Neural cell (in vitro differentiated cells): ENCODE results near the gene DHX30. TPM values are rescaled to one million over a fixed set of nuclear protein-coding genes. Genes with fewer than 3 reads are reported as not detected.
"Not testable (repeated sequence)": the region's sequence is repeated elsewhere in the genome, so short reads cannot be mapped to it uniquely, and the experiment has no call there.

ENCODE experiments used
- H2AFZ ChIP-seq: fragments of 200-600, 300-800 bp; sonication (generic), shearing (Covaris generic); 2 replicates; pipeline ENCODE4 v1.6.0; 2014; ENCODE audit warnings: low read depth, mild to moderate bottlenecking, antibody characterized with exemption, low read length, moderate library complexity
- H3F3A ChIP-seq: fragments of 200-600 bp; shearing (Covaris generic); 2 replicates; pipeline ENCODE4 v1.6.1; 2016; ENCODE audit warnings: mild to moderate bottlenecking, moderate library complexity, mixed read lengths, antibody characterized with exemption, low read length; ENCODE audit not compliant: insufficient read depth, poor library complexity, severe bottlenecking
- H3K27ac ChIP-seq: fragments of 200-600, 300-800 bp; sonication (generic), shearing (Covaris generic); 2 replicates; pipeline ENCODE4 v1.5.1; 2014; ENCODE audit warnings: mild to moderate bottlenecking, low read length, moderate library complexity
- H3K27me3 ChIP-seq: fragments of 300-800, 200-600 bp; sonication (generic), shearing (Covaris generic); 2 replicates; pipeline ENCODE4 v1.6.0; 2014; ENCODE audit warnings: mild to moderate bottlenecking, low read depth, low read length, moderate library complexity; ENCODE audit not compliant: insufficient read depth
- H3K36me3 ChIP-seq: fragments of 300-800, 200-600 bp; sonication (generic), shearing (Covaris generic); 2 replicates; pipeline ENCODE4 v1.5.1; 2014; ENCODE audit warnings: mild to moderate bottlenecking, antibody characterized with exemption, low read length, moderate library complexity; ENCODE audit not compliant: insufficient read depth
- H3K4me2 ChIP-seq: fragments of 300-800, 200-600 bp; sonication (generic), shearing (Covaris generic); 2 replicates; pipeline ENCODE4 v1.6.0; 2014; ENCODE audit warnings: mild to moderate bottlenecking, low read length
- H3K4me3 ChIP-seq: fragments of 300-800, 200-600 bp; sonication (generic), shearing (Covaris generic); 2 replicates; pipeline ENCODE4 v1.5.1; 2014; ENCODE audit warnings: mild to moderate bottlenecking, low read length, moderate library complexity
- H3K79me2 ChIP-seq: fragments of 200-600 bp; shearing (Covaris generic); replicated peaks from 2 replicates; pipeline ENCODE4 v1.6.0; 2014; ENCODE audit warnings: mild to moderate bottlenecking, low read length, moderate library complexity; ENCODE audit not compliant: insufficient read depth
- H3K9ac ChIP-seq: fragments of 300-800, 200-600 bp; sonication (generic), shearing (Covaris generic); 2 replicates; pipeline ENCODE4 v1.6.1; 2016; ENCODE audit warnings: mild to moderate bottlenecking, low read length, mixed read lengths
- H3K9me2 ChIP-seq: fragments of 200-600 bp; shearing (Covaris generic); 2 replicates; pipeline ENCODE4 v1.6.1; 2016; ENCODE audit warnings: mild to moderate bottlenecking, low read length, mixed read lengths; ENCODE audit not compliant: insufficient read depth
- H3K9me3 ChIP-seq: fragments of 200-600, 300-800 bp; sonication (generic), shearing (Covaris generic); 2 replicates; pipeline ENCODE4 v1.6.1; 2016; ENCODE audit warnings: mild to moderate bottlenecking, mixed run types, low read length, moderate library complexity, mixed read lengths
- H4K20me1 ChIP-seq: fragments of 200-600 bp; shearing (Covaris generic); 2 replicates; pipeline ENCODE4 v1.6.1; 2016; ENCODE audit warnings: mild to moderate bottlenecking, mixed run types; ENCODE audit not compliant: insufficient read depth
- CTCF ChIP-seq: fragments of 450-650 bp; IDR thresholded peaks from 2 replicates; pipeline ENCODE4 v1.5.1; 2014; ENCODE audit warnings: antibody characterized with exemption, mild to moderate bottlenecking, moderate library complexity; ENCODE audit not compliant: poor library complexity, severe bottlenecking
- EP300 ChIP-seq: fragments of 450-650 bp; conservative IDR thresholded peaks from 2 replicates; pipeline ENCODE4 v1.6.1; 2014; ENCODE audit warnings: antibody characterized with exemption, mild to moderate bottlenecking, moderate library complexity; ENCODE audit not compliant: poor library complexity, severe bottlenecking
- EZH2 ChIP-seq: fragments of 200-600, 300-800 bp; shearing (Covaris generic), sonication (generic); IDR thresholded peaks from 2 replicates; pipeline ENCODE4 v1.6.1; 2014; ENCODE audit warnings: antibody characterized with exemption, low read length, borderline replicate concordance, mild to moderate bottlenecking; ENCODE audit not compliant: insufficient read depth, poor library complexity, severe bottlenecking
- MXI1 ChIP-seq: fragments of 450-650 bp; conservative IDR thresholded peaks from 2 replicates; pipeline ENCODE4 v1.6.1; 2014; ENCODE audit warnings: antibody characterized with exemption, mild to moderate bottlenecking; ENCODE audit not compliant: poor library complexity, severe bottlenecking
- POLR2AphosphoS5 ChIP-seq: IDR thresholded peaks from 2 replicates; pipeline ENCODE4 v1.6.1; 2012
- RAD21 ChIP-seq: fragments of 450-650 bp; conservative IDR thresholded peaks from 2 replicates; pipeline ENCODE4 v1.6.1; 2014; ENCODE audit warnings: antibody characterized with exemption, mild to moderate bottlenecking, moderate library complexity
- REST ChIP-seq: IDR thresholded peaks from 2 replicates; pipeline ENCODE4 v1.6.1; 2012; ENCODE audit warnings: borderline replicate concordance
- SMC3 ChIP-seq: fragments of 450-650 bp; conservative IDR thresholded peaks from 2 replicates; pipeline ENCODE4 v1.6.1; 2014; ENCODE audit warnings: antibody characterized with exemption, mild to moderate bottlenecking, moderate library complexity; ENCODE audit not compliant: poor library complexity
- TAF1 ChIP-seq: IDR thresholded peaks from 2 replicates; pipeline ENCODE4 v1.6.1; 2012; ENCODE audit warnings: low read depth
- polyA plus RNA-seq: library from polyadenylated mRNA; depleted of rRNA; stranded (reverse); fragments of >200 nt; gene quantifications from 2 replicates; pipeline ENCODE4 v1.2.3, GENCODE V29; 2014

DHX30 gene
- polyA plus RNA-seq, 1 donor from 2014 or later: 101 TPM

GRCh38 chr3:47884603-47885002 is 81.7 kb downstream of the DHX30 start:
- Histone ChIP-seq H3K9me2 (no peaks in the 10 kb centered on the region), H3K9me3 (no peaks in the 10 kb centered on the region), H3K4me3 (no peak overlapping the region), H3K79me2 (peaks cover 25% of the 10 kb centered on the region), H3K36me3 (no peaks in the 10 kb centered on the region), H4K20me1 (no peaks in the 10 kb centered on the region), H3K4me2 (no peak overlapping the region), H3K27me3 (no peaks in the 10 kb centered on the region), H2AFZ (no peak overlapping the region), H3K27ac (no peak overlapping the region), H3K9ac (no peak overlapping the region), H3F3A (no peaks in the 10 kb centered on the region)
- TF ChIP-seq EP300: no peak
- no peak for TF ChIP-seq TAF1
- TF ChIP-seq MXI1: no peak
- TF ChIP-seq EZH2: no peak
- TF ChIP-seq RAD21: no peak
- TF ChIP-seq REST: no peak
- no peak for TF ChIP-seq CTCF
- no peak for TF ChIP-seq SMC3
- no peak for TF ChIP-seq POLR2AphosphoS5

GRCh38 chr3:47885168-47885567 is 82.2 kb downstream of the DHX30 start:
- Histone ChIP-seq H3K36me3 (no peaks in the 10 kb centered on the region), H3K4me3 (no peak overlapping the region), H3K9me3 (no peaks in the 10 kb centered on the region), H3K27me3 (no peaks in the 10 kb centered on the region), H3F3A (no peaks in the 10 kb centered on the region), H4K20me1 (no peaks in the 10 kb centered on the region), H3K9me2 (no peaks in the 10 kb centered on the region), H3K79me2 (peaks cover 31% of the 10 kb centered on the region), H3K27ac (no peak overlapping the region), H2AFZ (no peak overlapping the region), H3K9ac (no peak overlapping the region), H3K4me2 (no peak overlapping the region)
- TF ChIP-seq TAF1: no peak
- TF ChIP-seq MXI1: no peak
- no peak for TF ChIP-seq POLR2AphosphoS5
- TF ChIP-seq EZH2: no peak
- TF ChIP-seq REST: no peak
- no peak for TF ChIP-seq SMC3
- TF ChIP-seq EP300: no peak
- TF ChIP-seq CTCF: no peak
- no peak for TF ChIP-seq RAD21

GRCh38 chr3:47887991-47888390 is 85.1 kb downstream of the DHX30 start:
- peaks cover 40% of the 10 kb centered on the region for H3K79me2 ChIP-seq
- not testable (repeated sequence) for H3K4me3 ChIP-seq, H3K27me3 ChIP-seq, H3K4me2 ChIP-seq, H4K20me1 ChIP-seq, H3K36me3 ChIP-seq, H3K9ac ChIP-seq, H3K27ac ChIP-seq, H3F3A ChIP-seq, H3K9me2 ChIP-seq, H3K9me3 ChIP-seq, H2AFZ ChIP-seq
